Astrocyte (in vitro differentiated cells and primary cell): ENCODE results near the gene KLHL18.

ENCODE experiments used
- EZH2 ChIP-seq: IDR thresholded peaks from 2 replicates; pipeline ENCODE4 v1.6.1; 2012; ENCODE audit warnings: mild to moderate bottlenecking, low read length, inconsistent platforms; ENCODE audit not compliant: insufficient read depth
- TF ChIP-seq, protein P1 (sequence below): IDR thresholded peaks from 2 replicates; pipeline ENCODE4 v1.5.1; 2011; ENCODE audit warnings: low read depth, mild to moderate bottlenecking, inconsistent platforms, low read length, moderate library complexity; ENCODE audit not compliant: insufficient read depth

DNA sequence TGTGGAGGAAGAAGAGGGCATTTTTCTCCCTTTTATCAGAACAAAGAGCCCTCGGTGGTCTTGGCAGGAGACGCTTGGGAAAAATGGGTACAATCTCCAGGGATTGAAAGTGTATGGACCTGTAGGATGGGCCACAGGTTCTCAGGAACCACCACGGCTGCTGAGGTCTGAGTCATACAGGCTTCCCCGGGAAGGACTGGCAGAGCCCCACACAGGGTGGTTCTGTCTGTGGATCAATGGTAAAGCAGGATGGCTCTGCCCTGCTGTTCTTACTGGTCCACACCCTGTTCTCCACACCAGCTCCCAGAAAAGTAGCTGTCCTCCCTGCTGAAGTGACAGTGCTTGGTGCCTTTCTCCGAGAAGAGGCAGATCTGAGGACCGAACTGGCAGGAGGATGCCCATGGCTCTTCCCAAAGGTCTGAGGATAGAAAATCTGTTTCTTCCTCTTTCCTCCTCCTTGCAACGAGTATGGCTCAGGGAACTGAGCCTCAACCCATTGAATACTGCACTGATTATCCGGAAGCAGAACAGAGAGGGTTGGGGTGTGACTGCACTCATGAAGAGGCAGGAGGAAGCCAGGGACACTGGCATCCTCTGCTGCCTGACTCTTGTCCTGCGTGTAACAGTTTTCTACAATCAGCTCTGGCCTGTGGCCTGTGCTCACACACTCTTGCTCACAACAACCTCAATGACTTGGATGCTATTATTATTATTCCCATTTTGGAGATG lies 39.2 kb upstream of the KLHL18 start:
- TF ChIP-seq, protein P1, sequence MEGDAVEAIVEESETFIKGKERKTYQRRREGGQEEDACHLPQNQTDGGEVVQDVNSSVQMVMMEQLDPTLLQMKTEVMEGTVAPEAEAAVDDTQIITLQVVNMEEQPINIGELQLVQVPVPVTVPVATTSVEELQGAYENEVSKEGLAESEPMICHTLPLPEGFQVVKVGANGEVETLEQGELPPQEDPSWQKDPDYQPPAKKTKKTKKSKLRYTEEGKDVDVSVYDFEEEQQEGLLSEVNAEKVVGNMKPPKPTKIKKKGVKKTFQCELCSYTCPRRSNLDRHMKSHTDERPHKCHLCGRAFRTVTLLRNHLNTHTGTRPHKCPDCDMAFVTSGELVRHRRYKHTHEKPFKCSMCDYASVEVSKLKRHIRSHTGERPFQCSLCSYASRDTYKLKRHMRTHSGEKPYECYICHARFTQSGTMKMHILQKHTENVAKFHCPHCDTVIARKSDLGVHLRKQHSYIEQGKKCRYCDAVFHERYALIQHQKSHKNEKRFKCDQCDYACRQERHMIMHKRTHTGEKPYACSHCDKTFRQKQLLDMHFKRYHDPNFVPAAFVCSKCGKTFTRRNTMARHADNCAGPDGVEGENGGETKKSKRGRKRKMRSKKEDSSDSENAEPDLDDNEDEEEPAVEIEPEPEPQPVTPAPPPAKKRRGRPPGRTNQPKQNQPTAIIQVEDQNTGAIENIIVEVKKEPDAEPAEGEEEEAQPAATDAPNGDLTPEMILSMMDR: no peak
- TF ChIP-seq EZH2: no peak
